KMS-11 (cell line): ENCODE results near the gene CFAP221.

Experiments used
- H2AFZ ChIP-seq: fragments of 200-600 bp; sonication (generic); 2 replicates; pipeline ENCODE4 v1.6.1; 2016; ENCODE audit warnings: antibody characterized with exemption, mixed run types, low read depth
- H3K27ac ChIP-seq: fragments of 200-600 bp; sonication (generic); 2 replicates; pipeline ENCODE4 v1.6.1; 2016; ENCODE audit warnings: mild to moderate bottlenecking, mixed run types
- H3K27me3 ChIP-seq: fragments of 200-600 bp; sonication (generic); 2 replicates; pipeline ENCODE4 v1.6.1; 2017; ENCODE audit warnings: mild to moderate bottlenecking, low read depth, mixed run types, moderate library complexity; ENCODE audit not compliant: insufficient read depth
- H3K36me3 ChIP-seq: fragments of 200-600 bp; sonication (generic); 2 replicates; pipeline ENCODE4 v1.6.1; 2017; ENCODE audit warnings: mild to moderate bottlenecking, mixed run types; ENCODE audit not compliant: insufficient read depth
- H3K4me1 ChIP-seq: fragments of 200-600 bp; sonication (generic); 2 replicates; pipeline ENCODE4 v1.6.1; 2016; ENCODE audit warnings: mild to moderate bottlenecking, low read depth, mixed run types; ENCODE audit not compliant: poor library complexity, severe bottlenecking
- H3K4me2 ChIP-seq: fragments of 200-600 bp; sonication (generic); 2 replicates; pipeline ENCODE4 v1.7.0; 2016; ENCODE audit warnings: mild to moderate bottlenecking, mixed run types
- H3K4me3 ChIP-seq: fragments of 200-600 bp; sonication (generic); IDR thresholded peaks from 2 replicates; pipeline ENCODE4 v1.6.1; 2017; ENCODE audit warnings: low read depth, low read length, mixed read lengths; ENCODE audit not compliant: insufficient read depth
- H3K79me2 ChIP-seq: fragments of 200-600 bp; sonication (generic); 2 replicates; pipeline ENCODE4 v1.6.1; 2016; ENCODE audit warnings: low read depth, mixed run types; ENCODE audit not compliant: insufficient read depth
- H3K9ac ChIP-seq: fragments of 200-600 bp; sonication (generic); 2 replicates; pipeline ENCODE4 v1.6.1; 2016; ENCODE audit warnings: mild to moderate bottlenecking, mixed run types
- H4K20me1 ChIP-seq: fragments of 200-600 bp; sonication (generic); 2 replicates; pipeline ENCODE4 v1.6.1; 2016; ENCODE audit warnings: mild to moderate bottlenecking, mixed run types; ENCODE audit not compliant: insufficient read depth
- CTCF ChIP-seq: fragments of 200-600 bp; sonication (generic); conservative IDR thresholded peaks from 2 replicates; pipeline ENCODE4 v1.6.1; 2017; ENCODE audit warnings: low read depth, mild to moderate bottlenecking, antibody characterized with exemption, low read length, moderate library complexity, mixed read lengths

CFAP221 gene

GRCh38 chr2:119536211-119536610 lies 8.0 kb upstream of the CFAP221 start:
- Histone ChIP-seq H3K9ac (no peak overlapping the region), H3K4me1 (peaks cover 23% of the 10 kb centered on the region), H3K27me3 (no peaks in the 10 kb centered on the region), H3K27ac (peak overlapping the region; percentile 61; the same call in 1 of the 2 replicates), H4K20me1 (no peaks in the 10 kb centered on the region), H2AFZ (no peak overlapping the region), H3K4me2 (peak overlapping the region; percentile 60; the same call in 1 of the 2 replicates), H3K36me3 (no peaks in the 10 kb centered on the region), H3K4me3 (no peak overlapping the region), H3K79me2 (no peaks in the 10 kb centered on the region)
- TF ChIP-seq CTCF: no peak

- Histone ChIP-seq H3K9ac (no peak overlapping the region), H3K4me1 (peaks cover 23% of the 10 kb centered on the region), H3K79me2 (no peaks in the 10 kb centered on the region), H3K4me2 (peak overlapping the region; percentile 60), H3K27ac (peak overlapping the region; percentile 61; the same call in 1 of the 2 replicates), H2AFZ (no peak overlapping the region), H3K27me3 (no peaks in the 10 kb centered on the region), H3K36me3 (no peaks in the 10 kb centered on the region), H4K20me1 (no peaks in the 10 kb centered on the region), H3K4me3 (no peak overlapping the region)
- no peak for TF ChIP-seq CTCF
Observed at GRCh38 chr2:119536707-119537106, 7.5 kb upstream of the CFAP221 start.

- no peak for TF ChIP-seq CTCF
Observed at GRCh38 chr2:119537792-119538191, 6.5 kb upstream of the CFAP221 start.

GRCh38 chr2:119541476-119541875 lies 2.8 kb upstream of the CFAP221 start:
- H3K27me3 ChIP-seq: no peaks in the 10 kb centered on the region
- H4K20me1 ChIP-seq: no peaks in the 10 kb centered on the region
- no peak overlapping the region for H2AFZ ChIP-seq
- H3K4me3 ChIP-seq: no peak overlapping the region
- no peaks in the 10 kb centered on the region for H3K36me3 ChIP-seq
- TF ChIP-seq CTCF: no peak
- no peak overlapping the region for H3K27ac ChIP-seq
- no peaks in the 10 kb centered on the region for H3K79me2 ChIP-seq
- no peak overlapping the region for H3K4me2 ChIP-seq
- no peak overlapping the region for H3K9ac ChIP-seq
- peaks cover 18% of the 10 kb centered on the region for H3K4me1 ChIP-seq

More at GRCh38 chr2:119537792-119538191, 6.5 kb upstream of the CFAP221 start:
- H3K4me1 ChIP-seq: peaks cover 23% of the 10 kb centered on the region
- no peaks in the 10 kb centered on the region for H3K36me3 ChIP-seq
- H3K4me3 ChIP-seq: no peak overlapping the region
- no peak overlapping the region for H3K9ac ChIP-seq
- no peaks in the 10 kb centered on the region for H3K27me3 ChIP-seq
- no peaks in the 10 kb centered on the region for H3K79me2 ChIP-seq
- H2AFZ ChIP-seq: no peak overlapping the region
- no peaks in the 10 kb centered on the region for H4K20me1 ChIP-seq
- no peak overlapping the region; the same call in 1 of the 2 replicates for H3K27ac ChIP-seq
- H3K4me2 ChIP-seq: no peak overlapping the region
